HG03103 (cell line): ENCODE measurements around the gene CDK5RAP3.

Experiments
- ATAC-seq: cut with Tn5 transposase; IDR thresholded peaks from one replicate; pipeline ENCODE4 v1.9.1; 2021; ENCODE audit warnings: low read depth; ENCODE audit not compliant: unreplicated experiment

Gene CDK5RAP3

DNA sequence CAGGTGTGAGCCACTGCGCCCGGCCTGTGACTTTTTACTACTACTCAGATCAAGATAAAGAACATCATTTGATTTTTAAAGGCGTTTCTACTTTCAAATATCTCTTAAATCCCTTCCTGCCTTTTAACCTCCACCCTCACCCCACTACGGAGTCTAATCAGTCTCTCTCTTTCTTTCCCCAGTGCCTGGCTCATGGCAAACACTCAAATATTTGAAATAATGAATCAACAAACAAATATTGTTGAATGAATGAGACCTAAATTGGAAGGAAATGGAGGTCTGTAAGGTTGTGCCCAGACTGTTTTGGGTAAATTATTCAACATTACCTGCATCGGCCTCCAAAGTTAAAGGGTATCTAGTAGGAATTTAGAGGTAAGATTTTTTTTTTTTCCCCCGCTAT lies 52.0 kb downstream of the CDK5RAP3 start:
- no peak for ATAC-seq

DNA sequence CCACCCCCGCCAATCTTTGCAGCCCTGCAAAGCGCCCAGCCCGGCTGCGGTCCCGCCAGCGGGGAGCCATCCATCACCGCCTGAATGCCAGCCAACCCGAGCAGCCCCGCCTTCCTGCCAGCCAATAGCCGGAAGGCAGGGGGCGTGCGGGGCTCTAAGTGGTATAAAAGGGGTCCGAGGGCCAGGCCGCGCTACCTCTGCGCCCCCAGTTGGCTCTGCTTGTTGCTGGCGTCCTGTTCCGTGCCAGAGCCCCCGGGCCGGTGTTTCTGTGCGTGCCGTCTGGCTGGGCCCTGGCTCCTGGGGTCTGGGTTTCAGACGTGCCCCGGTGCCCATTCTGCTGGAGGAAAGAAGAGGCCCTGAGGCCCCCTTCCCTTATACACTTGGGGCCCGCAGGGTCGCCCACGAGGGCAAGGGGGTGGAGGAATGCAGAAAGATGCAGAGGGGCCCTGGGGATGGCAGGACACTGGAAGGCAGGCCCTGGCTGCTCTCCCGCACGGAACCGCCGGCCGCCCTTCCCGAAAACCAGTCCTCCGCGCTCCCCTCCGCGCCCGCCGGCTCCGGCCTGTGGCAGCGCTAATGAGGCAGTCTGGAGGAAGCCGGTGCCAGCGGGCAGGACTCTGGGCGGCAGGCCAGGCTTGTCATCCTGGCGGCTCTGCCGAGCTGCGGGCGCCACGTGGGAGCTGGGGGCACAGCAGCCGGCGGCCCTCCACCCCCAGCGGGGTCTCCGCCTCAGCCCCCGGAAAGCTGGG lies 52.7 kb downstream of the CDK5RAP3 start:
- no peak for ATAC-seq

DNA sequence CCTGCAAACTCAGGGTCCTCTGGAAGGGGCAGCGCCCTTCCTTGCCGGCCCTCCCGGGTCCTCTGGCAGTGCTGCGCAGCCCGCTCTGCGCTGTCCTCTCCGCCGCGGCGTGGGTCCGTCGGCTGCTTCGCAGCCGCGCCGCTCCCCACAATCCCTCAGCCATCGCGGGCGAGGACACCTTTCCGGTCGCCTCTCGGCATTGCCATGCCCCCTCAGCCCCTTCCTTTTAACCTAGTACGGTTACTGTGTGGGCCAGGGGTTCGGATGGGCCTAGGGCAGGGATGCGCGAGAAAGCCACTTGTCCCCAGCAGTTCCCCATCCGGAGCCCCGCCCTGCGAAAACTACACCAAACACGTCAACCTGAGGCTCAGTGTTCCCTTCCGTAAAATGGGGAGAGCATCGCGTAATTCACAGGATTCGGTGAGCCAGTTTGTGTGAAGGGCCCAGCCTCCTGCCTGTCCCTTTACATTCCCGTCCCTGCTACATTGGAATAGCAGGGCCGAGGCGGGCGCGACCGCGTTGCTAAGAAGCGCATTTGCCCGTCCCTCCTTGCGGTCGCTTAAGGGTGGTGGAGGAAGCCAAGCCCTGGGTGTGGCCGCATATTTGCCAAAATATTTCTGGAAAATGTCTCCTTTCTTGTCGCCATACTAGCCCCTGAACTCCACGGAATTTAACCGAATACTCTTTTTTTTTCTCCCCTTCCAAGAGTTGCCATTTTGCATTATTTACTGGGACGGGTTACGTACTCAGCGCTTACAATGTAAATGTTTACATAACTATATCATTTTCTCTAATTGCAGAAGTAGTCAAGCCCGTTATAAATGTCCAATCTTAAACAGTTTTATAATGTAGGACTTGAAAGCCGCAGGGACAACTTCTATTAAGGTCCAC lies 53.5 kb downstream of the CDK5RAP3 start:
- ATAC-seq: no peak

DNA sequence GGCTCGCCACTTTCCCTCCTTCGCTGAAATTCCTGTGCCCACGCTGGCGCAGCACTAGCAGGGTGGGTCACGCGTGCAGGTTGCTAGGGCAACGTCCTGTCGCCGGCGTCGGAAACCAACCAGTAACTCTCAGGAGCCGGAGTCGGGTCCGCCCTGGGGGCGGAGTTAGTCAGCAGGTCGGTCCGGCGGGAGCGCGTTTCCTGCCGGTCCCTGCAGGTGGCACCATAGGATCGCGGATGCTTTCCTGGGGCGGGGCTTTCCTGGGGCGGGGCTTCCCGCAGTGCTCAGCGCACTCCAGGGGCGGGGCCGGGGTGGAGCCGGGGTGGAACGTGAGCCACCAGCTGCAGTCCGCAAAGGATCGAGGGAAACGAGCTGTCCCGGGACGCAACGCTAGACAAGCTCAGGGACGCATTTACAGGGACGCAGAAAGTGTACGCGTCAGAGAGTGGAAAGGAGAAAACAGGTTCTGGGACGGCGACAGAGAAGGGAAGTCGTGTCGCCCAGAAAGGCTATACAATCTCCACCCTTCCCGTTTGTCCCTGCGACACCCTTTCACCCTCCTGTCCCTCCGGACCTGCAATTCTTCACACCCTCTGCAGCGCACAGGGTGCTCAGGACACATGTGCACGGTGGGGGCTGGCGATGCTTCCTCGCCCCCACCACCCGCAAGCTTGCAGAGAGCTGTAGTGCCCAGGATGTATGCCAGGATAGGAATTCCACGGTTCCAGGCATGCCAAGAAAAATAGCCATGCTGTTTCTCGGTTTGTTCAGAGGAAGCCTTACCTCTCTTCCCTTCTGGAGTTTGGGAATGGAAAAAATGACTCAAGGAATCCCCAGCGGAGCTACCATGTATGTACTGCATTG lies 54.4 kb downstream of the CDK5RAP3 start:
- ATAC-seq: peak; percentile 72

DNA sequence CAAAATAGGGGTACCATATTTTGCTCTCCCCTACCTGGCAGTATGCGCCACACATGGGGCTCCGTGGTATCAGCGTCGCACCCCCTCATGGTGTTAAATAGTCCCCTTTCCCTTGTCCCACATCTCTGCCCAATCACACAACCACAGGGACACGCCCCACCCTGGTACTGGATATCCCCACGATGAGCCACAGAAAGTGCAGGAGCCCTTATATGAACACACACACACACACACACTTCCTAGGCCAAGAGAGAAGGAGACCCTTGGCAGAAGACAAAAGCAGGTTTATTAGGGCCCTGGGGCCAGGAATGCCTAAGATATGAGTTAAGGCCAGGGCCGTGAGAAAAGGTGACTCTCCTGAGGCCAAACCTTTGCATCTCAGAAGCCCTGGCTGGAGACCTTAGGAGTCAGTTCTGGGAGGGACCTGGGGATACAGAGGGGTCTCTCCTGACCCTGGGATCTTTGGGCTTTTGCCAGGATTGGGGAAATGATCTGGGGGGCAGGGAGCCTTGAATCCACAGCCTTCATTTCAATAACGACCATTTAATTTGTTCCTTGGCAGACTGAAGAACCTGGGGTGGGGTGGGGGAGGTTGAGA lies 55.1 kb downstream of the CDK5RAP3 start:
- no peak for ATAC-seq

DNA sequence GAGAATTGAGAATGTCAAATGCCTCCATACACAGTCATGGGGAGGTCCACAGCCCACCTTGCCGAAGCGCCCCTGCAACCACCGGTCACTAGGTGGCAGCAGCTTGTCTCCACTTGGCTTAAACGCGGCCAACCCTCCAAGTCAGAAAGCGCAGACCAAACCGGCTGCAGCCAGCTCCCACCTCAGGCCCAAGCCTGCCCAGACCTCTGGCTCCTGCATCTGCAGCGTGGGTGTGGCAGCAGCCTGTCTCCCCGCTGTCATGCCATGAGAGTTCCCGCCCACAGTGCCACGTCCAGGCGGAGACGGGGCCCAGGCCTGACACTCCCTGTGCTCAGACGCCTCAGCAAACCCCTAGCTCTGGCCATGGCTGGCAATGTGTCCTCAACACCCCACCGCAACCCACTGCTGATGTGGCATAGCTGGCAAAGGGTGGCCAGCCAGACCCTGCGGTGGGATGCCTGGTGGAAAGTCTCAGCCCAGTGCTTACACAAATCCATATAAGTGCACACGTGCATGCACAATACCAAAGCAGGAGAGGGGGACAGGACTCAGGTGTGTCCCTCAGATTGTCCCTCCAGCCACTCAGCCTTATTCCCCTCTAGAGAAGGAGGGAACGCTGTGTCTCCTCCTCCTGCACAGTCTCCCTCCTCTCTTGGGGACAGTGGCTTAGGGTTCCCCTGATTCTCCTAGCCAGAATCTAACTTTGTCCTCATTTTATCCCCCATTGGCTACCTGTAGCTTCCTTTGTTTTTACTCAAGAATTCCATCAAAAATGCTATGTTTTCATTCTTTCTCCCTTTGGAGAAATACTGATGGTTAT lies 55.8 kb downstream of the CDK5RAP3 start:
- no peak for ATAC-seq

DNA sequence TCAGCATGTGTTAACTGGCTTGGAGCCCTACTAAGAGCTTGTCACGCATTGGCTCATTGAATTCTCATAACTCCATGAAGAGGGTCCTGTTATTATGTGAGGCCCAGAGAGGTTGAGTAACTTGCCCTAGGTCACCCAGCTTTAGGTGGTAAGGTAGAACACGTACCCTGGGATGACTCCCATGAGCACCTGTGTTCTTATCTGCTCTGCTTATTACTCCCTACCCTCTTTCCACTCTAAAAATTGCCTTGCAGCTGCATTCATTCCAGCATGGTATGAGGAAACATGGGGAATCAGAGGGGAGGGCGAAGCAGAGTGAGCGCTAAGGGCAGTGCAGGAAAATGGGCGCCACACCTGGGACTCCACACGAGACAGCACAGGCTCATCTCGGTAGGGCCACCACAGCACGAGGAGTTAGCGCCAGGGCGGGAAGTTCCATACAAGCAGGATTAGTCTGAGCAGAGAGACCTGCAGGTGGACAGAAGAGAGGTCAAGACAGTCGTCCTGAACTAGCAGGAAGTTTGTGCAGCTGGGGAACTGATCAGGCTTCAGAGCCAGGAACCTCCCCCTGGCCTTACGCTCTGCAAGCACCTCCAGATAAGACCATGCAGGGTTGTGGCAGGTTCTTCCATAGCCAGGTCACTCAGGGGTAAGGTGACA lies 56.5 kb downstream of the CDK5RAP3 start:
- ATAC-seq: no peak

DNA sequence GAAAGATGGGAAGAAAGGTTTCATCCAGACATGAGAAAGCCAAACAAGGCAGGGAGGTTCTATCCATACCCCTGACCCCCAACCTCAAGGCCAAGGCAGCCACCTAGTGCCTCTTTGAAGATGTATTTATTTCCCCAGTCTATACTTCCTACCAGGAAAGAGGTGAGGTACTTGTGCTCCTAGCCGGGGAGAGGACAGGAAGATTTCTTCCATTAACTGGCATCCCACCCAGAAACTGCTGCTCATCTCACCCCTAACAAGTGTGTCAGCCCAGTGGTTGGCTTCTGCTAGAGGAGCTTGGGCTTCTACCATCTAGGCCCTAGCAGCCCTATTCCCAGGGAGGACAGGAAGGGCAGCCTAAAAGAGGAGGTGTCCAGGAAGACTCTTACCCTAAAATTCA lies 57.8 kb downstream of the CDK5RAP3 start:
- no peak for ATAC-seq

DNA sequence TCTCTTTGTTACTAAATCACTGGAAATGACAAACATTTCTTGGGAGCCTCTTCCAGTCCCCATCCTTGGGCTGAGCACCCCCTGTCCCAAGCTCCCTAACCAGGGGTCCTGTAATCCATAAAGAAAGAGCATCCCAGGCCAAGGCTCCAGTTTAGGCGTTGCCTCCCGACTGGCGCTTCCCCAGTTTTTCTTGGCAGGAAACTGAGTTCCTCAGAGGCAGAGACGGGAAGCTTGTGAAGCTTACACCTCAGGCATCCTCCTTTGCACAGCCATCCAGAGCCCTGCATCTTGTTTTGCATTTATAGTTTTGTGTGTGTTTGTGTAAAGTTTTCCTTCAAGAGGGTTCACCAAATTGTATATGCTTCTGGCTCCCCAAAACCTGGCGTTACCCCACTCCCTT lies 59.6 kb downstream of the CDK5RAP3 start:
- ATAC-seq: no peak
